GM12878 (cell line): ENCODE results near the gene C11orf65. TPM values are rescaled to one million over a fixed set of nuclear protein-coding genes. Genes with fewer than 3 reads are reported as not detected.

Experiments used
- ATAC-seq: fragments of 200-7000 bp; cut with Tn5 transposase; 3 replicates; pipeline ENCODE4 v1.9.1; 2020; ENCODE audit warnings: mild to moderate bottlenecking, moderate library complexity
- BruUV-seq: library from RNA; stranded (reverse); fragments of 400-500 nt; replicated peaks from 2 replicates; lab custom pipeline; 2021; lab: Mats Ljungman, UMichigan
- CTCF ChIA-PET: fragments of 300-600 bp; sonication (Branson Sonifier 250); formaldehyde crosslinking; extraction: SDS; loops from one replicate; lab custom pipeline; 2021; ENCODE audit warnings: inconsistent platforms; lab: Yijun Ruan, JAX
- POLR2A ChIA-PET: fragments of 350-600 bp; formaldehyde crosslinking; extraction: SDS; loops from one replicate; lab custom pipeline; 2021; ENCODE audit warnings: inconsistent platforms; lab: Charles Lee
- RAD21 ChIA-PET: fragments of 300-600 bp; sonication (Branson Sonifier 250); formaldehyde crosslinking; loops from one replicate; lab custom pipeline; 2023; ENCODE audit warnings: antibody characterized with exemption; ENCODE audit not compliant: unreplicated experiment; lab: Charles Lee
- SMC1A ChIA-PET: fragments of 300-600 bp; sonication (Branson Sonifier 250); formaldehyde crosslinking; loops from one replicate; lab custom pipeline; 2023; ENCODE audit not compliant: unreplicated experiment, uncharacterized antibody; lab: Charles Lee
- DNase-seq: peaks from one replicate; pipeline ENCODE4 v3.0.0-alpha.2; 2011; ENCODE audit warnings: low read depth, low spot score
- FAIRE-seq: peaks from 3 replicates; lab custom pipeline; 2011; peaks lifted over from hg19 to GRCh38; lab: Jason Lieb, UNC
- H2AFZ ChIP-seq: 2 replicates; pipeline ENCODE4 v1.6.0; 2011; ENCODE audit warnings: low read depth, low read length, control low read depth; ENCODE audit not compliant: control insufficient read depth
- H3K27ac ChIP-seq: 2 replicates; pipeline ENCODE4 v1.5.1; 2011; ENCODE audit warnings: control low read depth; ENCODE audit not compliant: control insufficient read depth, insufficient read depth
- H3K27me3 ChIP-seq, 2 experiments: replicated peaks in 1 of 2; 2 replicates each; pipeline versions ENCODE4 v1.6.0 to v1.6.1; 2011; ENCODE audit warnings: low read length in 1 of 2; ENCODE audit not compliant: control insufficient read depth in 2 of 2, insufficient read depth in 2 of 2
- H3K36me3 ChIP-seq, 2 experiments: 2 replicates each; pipeline ENCODE4 v1.5.1; 2011; ENCODE audit warnings: low read length in 1 of 2; ENCODE audit not compliant: control insufficient read depth in 2 of 2, insufficient read depth in 2 of 2
- H3K4me1 ChIP-seq: 2 replicates; pipeline ENCODE4 v1.6.1; 2011; ENCODE audit warnings: mild to moderate bottlenecking, low read length, moderate library complexity, mixed read lengths; ENCODE audit not compliant: control insufficient read depth, insufficient read depth
- H3K4me2 ChIP-seq: 2 replicates; pipeline ENCODE4 v1.6.0; 2011; ENCODE audit warnings: control low read depth; ENCODE audit not compliant: control insufficient read depth, insufficient read depth
- H3K4me3 ChIP-seq: fragments of 200-600 bp; sonication (generic); 2 replicates; pipeline ENCODE4 v1.5.1; 2016
- H3K79me2 ChIP-seq: 2 replicates; pipeline ENCODE4 v1.6.0; 2011; ENCODE audit warnings: low read length; ENCODE audit not compliant: control insufficient read depth, insufficient read depth
- H3K9ac ChIP-seq: 2 replicates; pipeline ENCODE4 v1.8.0; 2011; ENCODE audit warnings: low read length, control low read depth, mixed read lengths; ENCODE audit not compliant: control insufficient read depth, insufficient read depth
- H3K9me3 ChIP-seq: replicated peaks from 3 replicates; pipeline ENCODE4 v1.5.1; 2011; ENCODE audit warnings: mild to moderate bottlenecking, low read length; ENCODE audit not compliant: control insufficient read depth, insufficient read depth
- H4K20me1 ChIP-seq: 2 replicates; pipeline ENCODE4 v1.6.0; 2011; ENCODE audit not compliant: control insufficient read depth, insufficient read depth
- CBFB ChIP-seq: IDR thresholded peaks from 2 replicates; pipeline ENCODE4 v1.6.1; 2016; ENCODE audit warnings: antibody characterized with exemption, low read depth
- CHD1 ChIP-seq: IDR thresholded peaks from 2 replicates; pipeline ENCODE4 v1.6.1; 2012; ENCODE audit warnings: low read depth, low read length, improper control_type of control experiment
- EP300 ChIP-seq, 2 experiments: fragments of 150-350 bp in 1 of 2; IDR thresholded peaks; 2 replicates each; pipeline ENCODE4 v1.6.1; 2011 to 2012; ENCODE audit warnings: low read depth in 2 of 2, low read length in 2 of 2, borderline replicate concordance in 1 of 2, improper control_type of control experiment in 1 of 2, inconsistent platforms in 1 of 2; ENCODE audit not compliant: control insufficient read depth in 1 of 2
- HDAC6 ChIP-seq: fragments of 200-600 bp; sonication (generic); IDR thresholded peaks from one replicate; pipeline ENCODE4 v1.8.0; 2017; ENCODE audit warnings: antibody characterized with exemption; ENCODE audit not compliant: unreplicated experiment
- KDM1A ChIP-seq: fragments of 200-600 bp; sonication (generic); IDR thresholded peaks from 2 replicates; pipeline ENCODE4 v1.6.1; 2016; ENCODE audit warnings: borderline replicate concordance
- NFYA ChIP-seq: IDR thresholded peaks from 2 replicates; pipeline ENCODE4 v1.6.1; 2011; ENCODE audit warnings: low read depth, mild to moderate bottlenecking, low read length, improper control_type of control experiment, borderline replicate concordance
- NRF1 ChIP-seq: conservative IDR thresholded peaks from 2 replicates; pipeline ENCODE4 v1.6.1; 2011; ENCODE audit warnings: mild to moderate bottlenecking, low read depth, low read length, improper control_type of control experiment
- REST ChIP-seq: IDR thresholded peaks from 2 replicates; pipeline ENCODE4 v1.6.1; 2012; ENCODE audit warnings: mild to moderate bottlenecking, low read depth, low read length
- ZNF207 ChIP-seq: fragments of 450-650 bp; IDR thresholded peaks from 2 replicates; pipeline ENCODE4 v1.6.1; 2014; ENCODE audit warnings: antibody characterized with exemption, mild to moderate bottlenecking, borderline replicate concordance
- ZNF217 ChIP-seq: fragments of 450-650 bp; IDR thresholded peaks from 2 replicates; pipeline ENCODE4 v1.6.1; 2017; ENCODE audit warnings: antibody characterized with exemption, mild to moderate bottlenecking
- WGBS: methylation state at CpG from one replicate; pipeline ENCODE4 v1.1.6; 2016; ENCODE audit warnings: low lambda C conversion rate; ENCODE audit not compliant: insufficient replicate concordance, insufficient coverage; ENCODE audit errors: missing lambda C conversion rate; 5-methylcytosine and 5-hydroxymethylcytosine counted together
- in situ Hi-C: fragments of 300-500 bp; cut with MboI; formaldehyde crosslinking; loops from 9 replicates; pipeline ENCODE4 v1.14.3; 2018; ENCODE audit warnings: mixed read lengths
- intact Hi-C: fragments of 100-400 bp; cut with micrococcal nuclease; formaldehyde crosslinking; loops from one replicate; pipeline ENCODE4 v1.14.2; 2022; ENCODE audit not compliant: unreplicated experiment
- polyA plus RNA-seq, 11 experiments: library from polyadenylated mRNA; depleted of rRNA in 4 of 11; unstranded in 6 of 11; stranded (reverse) in 5 of 11; fragments of >200 nt; fragmentation: Nextera tagmentation in 4 of 11; fragmentation: Illumina TruSeq in 1 of 11; extraction: Ambion mirVana in 4 of 11; extraction: Trizol in 1 of 11; gene quantifications; 1 replicate in 1 of 11; 2 replicates in 10 of 11; pipeline versions ENCODE4 v1.2.1 to v1.2.3, GENCODE V29; 2011 to 2016; ENCODE audit warnings: inconsistent platforms in 2 of 11, missing spikeins in 2 of 11, low read depth in 1 of 11
- total RNA-seq, 4 experiments: library from RNA; depleted of rRNA in 3 of 4; stranded (reverse); fragments of >200 nt in 3 of 4; fragmentation: Illumina TruSeq in 1 of 4; extraction: Trizol in 1 of 4; gene quantifications; 2 replicates each; pipeline versions ENCODE4 v1.2.1 to v1.2.3, GENCODE V29; 2013 to 2021
- TF ChIP-seq, protein P1 (sequence below): fragments of 450-650 bp; IDR thresholded peaks from 2 replicates; pipeline ENCODE4 v1.6.1; 2018; ENCODE audit warnings: borderline replicate concordance, mild to moderate bottlenecking; ENCODE audit not compliant: partially characterized antibody

The C11orf65 gene
- total and polyA plus RNA-seq, 10 of the 15 experiments (the other 5 are each of a cell fraction or from before 2014, with no cell fraction given), result 0.71 to 2.0 (median 1.2) TPM

GRCh38 chr11:108392353-108392752, 75.0 kb downstream of the C11orf65 start (continued):
- TF ChIP-seq, protein P1, sequence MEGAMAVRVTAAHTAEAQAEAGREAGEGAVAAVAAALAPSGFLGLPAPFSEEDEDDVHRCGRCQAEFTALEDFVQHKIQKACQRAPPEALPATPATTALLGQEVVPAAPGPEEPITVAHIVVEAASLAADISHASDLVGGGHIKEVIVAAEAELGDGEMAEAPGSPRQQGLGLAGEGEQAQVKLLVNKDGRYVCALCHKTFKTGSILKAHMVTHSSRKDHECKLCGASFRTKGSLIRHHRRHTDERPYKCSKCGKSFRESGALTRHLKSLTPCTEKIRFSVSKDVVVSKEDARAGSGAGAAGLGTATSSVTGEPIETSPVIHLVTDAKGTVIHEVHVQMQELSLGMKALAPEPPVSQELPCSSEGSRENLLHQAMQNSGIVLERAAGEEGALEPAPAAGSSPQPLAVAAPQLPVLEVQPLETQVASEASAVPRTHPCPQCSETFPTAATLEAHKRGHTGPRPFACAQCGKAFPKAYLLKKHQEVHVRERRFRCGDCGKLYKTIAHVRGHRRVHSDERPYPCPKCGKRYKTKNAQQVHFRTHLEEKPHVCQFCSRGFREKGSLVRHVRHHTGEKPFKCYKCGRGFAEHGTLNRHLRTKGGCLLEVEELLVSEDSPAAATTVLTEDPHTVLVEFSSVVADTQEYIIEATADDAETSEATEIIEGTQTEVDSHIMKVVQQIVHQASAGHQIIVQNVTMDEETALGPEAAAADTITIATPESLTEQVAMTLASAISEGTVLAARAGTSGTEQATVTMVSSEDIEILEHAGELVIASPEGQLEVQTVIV, result no peak
- no peak for TF ChIP-seq CHD1
- no peak for TF ChIP-seq EP300 (IDR thresholded peaks at IDR 0.05; ENCODE audit: borderline replicate concordance in 1 of 2, control insufficient read depth in 1 of 2, low read depth in 2 of 2, low read length in 2 of 2)
- no peak for TF ChIP-seq KDM1A

GRCh38 chr11:108388576-108388975, 78.8 kb downstream of the C11orf65 start:
- H3K9ac ChIP-seq, result no peak overlapping the region
- no peak overlapping the region for H2AFZ ChIP-seq
- no peak for DNase-seq
- no peaks in the 10 kb centered on the region for H3K36me3 ChIP-seq
- POLR2A ChIA-PET, result no interaction called here
- H3K27me3 ChIP-seq, result no peaks in the 10 kb centered on the region
- intact Hi-C loops, result no loop called here
- in situ Hi-C loops, result no loop called here
- SMC1A ChIA-PET, result interaction anchor here (1.0 kb wide), 1 partner anchor 46 kb away, joined by 3 read pairs; no protein-coding TSS in a partner anchor
- H3K4me1 ChIP-seq, result no peaks in the 10 kb centered on the region
- CTCF ChIA-PET, result interaction anchor here (1.4 kb wide), 1 partner anchor 259 kb away, joined by 5 read pairs; no protein-coding TSS in a partner anchor
- WGBS, result 79% methylated on average over 5 of the region's 5 CpGs
- no peak overlapping the region for H3K27ac ChIP-seq
- no peak for TF ChIP-seq ZNF207
- no peak for TF ChIP-seq NRF1
- no peak for TF ChIP-seq REST
- no peak for TF ChIP-seq NFYA
- TF ChIP-seq CBFB, result no peak
- no peak for TF ChIP-seq ZNF217
- TF ChIP-seq HDAC6, result no peak
- no peak overlapping the region for H3K4me3 ChIP-seq
- H3K79me2 ChIP-seq, result no peaks in the 10 kb centered on the region
- H3K4me2 ChIP-seq, result no peak overlapping the region
- H3K9me3 ChIP-seq, result no peaks in the 10 kb centered on the region
- RAD21 ChIA-PET, result no interaction called here
- H4K20me1 ChIP-seq, result no peaks in the 10 kb centered on the region
- FAIRE-seq, result no peak
- ATAC-seq, result no peak
- no TSS peak for BruUV-seq
